ENCODE results near the gene ERICH6B.

ERICH6B gene

GRCh38 chr13:45542391-45542790, 73.1 kb downstream of the ERICH6B start:
- DNase-seq (ENCODE audit: low spot score): no peak

DNA sequence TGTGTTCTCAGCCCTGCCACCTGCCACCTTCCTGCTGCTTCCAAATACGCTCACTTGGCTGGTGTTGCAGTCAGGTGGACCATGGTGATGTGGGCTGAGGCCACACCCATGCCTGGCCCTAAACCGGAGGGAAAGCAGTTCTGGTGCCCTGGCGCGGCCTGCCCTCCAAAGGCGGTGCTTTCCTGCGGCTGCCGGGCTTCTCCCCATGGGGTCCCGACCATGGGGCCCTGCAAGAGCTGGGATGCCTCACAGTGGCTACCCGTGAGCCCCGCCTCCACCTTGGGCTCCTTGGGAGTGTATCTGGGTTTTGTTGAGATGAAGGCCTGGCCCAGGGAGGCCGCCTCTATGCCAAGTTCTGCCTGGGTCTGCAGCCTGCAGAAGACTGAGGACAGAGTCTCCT, 73.7 kb downstream of the ERICH6B start:
- DNase-seq (ENCODE audit: low spot score): no peak

DNA sequence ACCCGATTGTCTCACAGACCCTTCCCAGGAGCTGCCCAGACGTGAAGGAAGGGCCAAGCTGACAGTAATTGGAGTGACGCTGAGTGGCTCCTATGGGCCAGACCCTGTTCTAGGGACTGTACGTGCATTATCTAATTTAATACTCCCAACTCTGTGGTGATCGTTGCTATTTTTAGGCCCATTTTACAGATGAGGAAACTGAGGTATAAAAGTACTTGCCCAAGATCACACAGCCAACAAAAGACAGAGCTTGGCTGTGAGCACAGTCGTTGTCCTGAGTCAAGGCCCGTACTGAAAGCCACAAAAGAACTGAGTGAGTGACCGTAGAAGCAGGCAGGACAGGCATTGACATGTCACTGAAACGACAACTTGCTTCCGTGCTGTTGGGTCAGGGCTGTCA, 74.7 kb downstream of the ERICH6B start:
- DNase-seq (ENCODE audit: low spot score): no peak

- DNase-seq (ENCODE audit: low spot score): no peak
These were observed 75.3 kb downstream of the ERICH6B start for GRCh38 chr13:45540195-45540594.

DNA sequence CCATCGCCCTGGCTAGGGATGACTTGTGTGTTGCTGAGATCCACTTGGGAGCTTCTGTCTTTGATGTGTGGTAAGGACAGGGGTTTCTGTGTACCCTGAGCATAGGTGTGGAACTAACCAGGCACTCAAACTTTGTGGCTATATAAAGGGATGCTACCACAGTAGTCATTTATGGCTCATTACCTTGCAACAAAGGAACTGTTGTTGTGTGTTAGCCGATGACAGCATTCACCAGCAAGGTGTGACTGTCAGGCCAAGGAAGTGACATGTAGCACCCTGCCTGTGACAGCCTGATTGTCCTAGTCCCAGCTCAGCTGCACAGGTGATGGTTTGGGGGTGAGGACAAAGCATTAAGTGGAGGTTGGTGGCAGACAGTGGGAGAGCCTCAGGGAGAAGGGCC, 77.2 kb downstream of the ERICH6B start:
- DNase-seq (ENCODE audit: low spot score): no peak

DNA sequence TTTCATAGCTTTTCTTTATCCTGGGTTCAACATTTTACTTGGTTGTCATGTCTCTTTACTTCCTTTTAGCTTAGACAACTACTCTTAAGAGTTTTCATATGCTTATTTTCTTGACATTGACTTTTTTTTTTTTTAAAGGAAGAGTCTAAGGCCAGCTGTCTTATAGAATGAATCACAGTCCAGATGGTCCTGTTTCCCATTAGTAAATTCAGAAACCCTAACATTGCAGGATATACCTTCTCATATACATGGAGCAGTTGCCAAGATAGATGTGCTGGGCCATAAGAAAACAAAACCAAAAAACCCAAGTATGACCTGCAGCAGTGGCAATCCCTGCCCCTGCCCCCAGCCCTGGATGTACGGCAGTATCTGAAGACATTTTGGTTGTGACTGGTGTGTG, 78.0 kb downstream of the ERICH6B start:
- no peak for DNase-seq (ENCODE audit: low spot score)

- no peak for DNase-seq (ENCODE audit: low spot score)
These were observed 79.3 kb downstream of the ERICH6B start for GRCh38 chr13:45536224-45536623.

DNA sequence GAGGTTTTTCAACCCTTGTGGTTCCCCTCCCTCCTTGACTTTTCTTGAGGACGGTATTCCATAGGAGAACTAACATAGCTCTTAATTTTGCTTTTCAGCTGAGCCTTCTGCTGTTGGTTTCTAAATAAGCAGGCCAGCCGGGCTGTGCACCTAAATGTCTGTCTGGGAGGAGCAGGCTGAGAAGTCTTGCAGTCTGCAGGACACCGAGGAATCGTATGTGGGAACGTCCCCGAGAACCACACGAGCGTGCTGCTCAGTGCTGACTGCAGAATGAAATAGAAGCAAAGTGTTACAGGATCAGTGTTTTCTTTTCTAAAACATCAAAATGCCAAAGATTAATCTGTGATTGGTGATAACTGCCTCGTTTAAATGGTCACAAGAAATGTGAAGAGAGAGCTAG, 80.9 kb downstream of the ERICH6B start:
- no peak for DNase-seq (ENCODE audit: low spot score)

DNA sequence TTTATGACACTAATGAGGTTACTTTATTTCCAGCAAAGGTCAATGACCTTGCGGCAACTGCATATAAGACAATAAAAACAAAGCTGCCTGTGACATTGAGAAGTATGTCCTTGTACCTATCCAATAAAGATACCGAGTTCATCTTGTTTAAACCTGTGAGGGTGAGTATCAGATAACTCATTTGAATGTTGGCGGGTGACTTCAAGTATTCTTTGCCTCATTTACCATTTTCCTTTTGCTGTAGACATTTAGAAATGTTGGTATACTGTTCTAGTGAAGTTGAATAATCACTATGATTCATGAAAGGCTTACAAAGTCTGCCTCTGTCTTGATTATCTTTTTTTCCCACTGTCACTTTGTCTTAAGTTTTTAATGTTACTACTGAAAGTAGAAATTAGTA, 85.8 kb downstream of the ERICH6B start:
- no peak for DNase-seq (ENCODE audit: low spot score)

- no peak for DNase-seq (ENCODE audit: low spot score)
These were observed 87.7 kb downstream of the ERICH6B start for GRCh38 chr13:45527699-45528462.

GRCh38 chr13:45522571-45522970, 93.0 kb downstream of the ERICH6B start:
- no peak for DNase-seq (ENCODE audit: low spot score)

DNA sequence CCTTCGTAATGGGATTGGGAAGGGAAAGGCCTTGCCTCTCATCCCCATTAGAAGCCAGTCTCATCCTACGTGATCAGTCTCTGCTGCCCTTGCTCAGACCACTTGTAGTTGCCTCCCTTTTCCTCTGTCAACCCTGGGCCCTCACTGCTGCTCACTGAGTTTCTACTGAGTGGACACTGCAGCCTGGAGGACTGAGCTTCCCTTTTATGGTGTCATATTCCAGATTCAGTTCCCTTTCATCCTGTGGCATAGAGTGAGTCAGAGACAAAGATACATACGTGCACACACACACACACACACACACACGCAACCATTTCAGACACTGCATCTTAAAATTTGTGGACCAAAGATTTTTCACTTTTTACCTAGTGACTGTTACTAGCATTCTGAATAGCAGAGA, 94.2 kb downstream of the ERICH6B start:
- DNase-seq (ENCODE audit: low spot score): no peak

DNA sequence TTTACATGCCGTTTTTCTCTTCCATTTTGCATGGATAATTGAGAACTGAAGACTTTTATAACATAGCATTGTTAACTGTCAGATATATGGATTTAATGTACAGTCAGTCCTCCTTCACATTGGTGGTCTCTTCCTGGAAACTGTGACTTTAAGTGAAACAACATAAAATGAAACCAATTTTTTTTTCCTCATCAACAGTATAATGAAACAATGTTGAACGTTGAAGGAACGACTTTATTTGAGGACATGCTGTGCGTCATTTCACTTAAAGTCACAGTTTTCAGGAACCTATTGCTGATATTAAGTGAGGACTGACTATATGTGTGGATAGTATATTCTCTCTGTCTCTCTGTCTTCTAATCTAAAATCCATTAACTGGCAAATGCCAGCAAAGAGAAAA, 96.0 kb downstream of the ERICH6B start:
- DNase-seq (ENCODE audit: low spot score): no peak

DNA sequence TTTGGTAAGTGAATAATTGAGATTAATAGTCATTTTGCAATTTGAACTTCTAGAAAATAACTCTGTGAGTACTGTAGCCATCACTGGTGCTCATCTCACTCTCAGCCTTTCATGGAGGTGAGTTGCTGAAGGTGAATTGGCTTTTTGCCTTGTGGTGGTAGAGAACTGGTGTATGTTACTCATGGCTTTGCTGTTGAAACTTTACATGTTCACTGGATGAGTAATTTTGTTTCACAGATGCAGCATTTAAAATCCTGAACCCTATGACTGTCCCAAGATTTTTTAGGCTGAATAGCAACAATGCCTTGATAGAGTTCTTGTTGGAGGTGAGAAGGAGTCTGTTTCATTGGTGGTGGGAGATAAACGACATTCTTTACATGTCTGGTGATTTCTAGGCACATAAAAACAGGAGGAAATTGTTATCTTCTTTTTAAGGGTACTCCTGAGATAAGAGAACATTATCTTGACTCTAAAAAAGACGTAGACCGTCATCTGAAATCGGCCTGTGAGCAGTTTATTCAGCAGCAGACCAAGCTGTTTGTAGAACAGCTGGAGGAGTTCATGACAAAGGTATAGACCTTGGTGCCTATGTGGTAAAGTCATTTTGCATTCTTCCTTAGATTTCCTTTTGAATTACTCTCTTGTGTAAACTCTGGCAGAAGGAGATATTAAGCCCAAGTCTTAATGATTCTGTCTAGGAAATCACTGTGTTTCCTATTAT, 96.9 kb downstream of the ERICH6B start:
- DNase-seq (ENCODE audit: low spot score): no peak

GRCh38 chr13:45516757-45517156, 98.8 kb downstream of the ERICH6B start:
- no peak for DNase-seq (ENCODE audit: low spot score)

- no peak for DNase-seq (ENCODE audit: low spot score)
These were observed 103.4 kb downstream of the ERICH6B start for GRCh38 chr13:45512098-45512496.

GRCh38 chr13:45511310-45512097, 104.0 kb downstream of the ERICH6B start:
- DNase-seq (ENCODE audit: low spot score): peak; percentile 59

DNA sequence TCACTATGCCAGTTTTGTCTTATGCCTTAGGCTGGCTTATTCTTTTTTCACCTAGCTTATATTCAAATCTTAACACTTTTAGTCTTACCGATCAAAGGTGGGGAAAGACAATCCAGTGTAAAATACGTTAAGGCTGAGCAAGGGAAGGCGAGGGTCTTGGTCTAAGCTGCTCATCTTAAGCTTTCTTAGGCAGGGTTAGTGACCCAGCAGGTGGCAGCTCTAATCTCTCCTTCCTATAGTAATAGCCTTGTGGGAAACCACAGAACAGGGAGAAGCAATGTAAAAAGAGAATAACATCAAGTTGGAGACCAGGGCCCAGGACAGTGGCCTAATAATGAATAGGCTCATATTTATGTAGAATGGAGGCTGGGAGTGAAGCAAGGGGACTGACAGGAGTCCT, 104.9 kb downstream of the ERICH6B start:
- DNase-seq (ENCODE audit: low spot score): no peak

DNA sequence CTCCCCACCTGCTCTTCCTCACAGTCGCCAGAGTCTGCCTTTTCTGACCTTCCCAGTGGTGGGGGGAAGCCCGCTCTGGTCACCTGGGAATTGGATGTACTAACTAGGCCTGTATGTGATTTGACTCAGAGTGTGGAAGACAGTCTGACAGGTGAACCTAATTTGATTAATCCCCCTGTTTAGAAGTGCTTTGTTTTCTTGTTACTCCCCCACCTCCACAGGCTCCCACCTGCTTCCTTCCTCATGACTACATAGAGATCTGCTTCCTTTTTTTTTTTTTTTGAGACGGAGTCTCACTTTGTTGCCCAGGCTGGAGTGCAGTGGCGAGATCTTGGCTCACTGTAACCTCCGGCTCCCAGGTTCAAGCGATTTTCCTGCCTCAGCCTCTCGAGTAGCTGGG, 106.8 kb downstream of the ERICH6B start:
- no peak for DNase-seq (ENCODE audit: low spot score)

GRCh38 chr13:45506811-45507210, 108.7 kb downstream of the ERICH6B start:
- DNase-seq (ENCODE audit: low spot score): no peak

GRCh38 chr13:45503658-45504057, 111.9 kb downstream of the ERICH6B start:
- DNase-seq (ENCODE audit: low spot score): no peak

GRCh38 chr13:45501175-45501526, 114.4 kb downstream of the ERICH6B start:
- no peak for DNase-seq (ENCODE audit: low spot score)
